Nephron progenitor cell (in vitro differentiated cells): ENCODE measurements around the gene ELAC2.
A peak's percentile ranks its signal among the peaks of the same experiment; 100 is the strongest.

ENCODE experiments used
- DNase-seq: peaks from one replicate; pipeline ENCODE4 v3.0.0; 2021
- H3K27ac Mint-ChIP-seq: 2 replicates; pipeline ENCODE4 v1.8.0; 2021; ENCODE audit warnings: mild to moderate bottlenecking, moderate library complexity, mixed read lengths
- H3K27me3 Mint-ChIP-seq: 2 replicates; pipeline ENCODE4 v1.8.0; 2021; ENCODE audit warnings: mild to moderate bottlenecking, low read depth, mixed read lengths; ENCODE audit not compliant: poor library complexity
- H3K36me3 Mint-ChIP-seq: 2 replicates; pipeline ENCODE4 v1.8.0; 2021; ENCODE audit warnings: low read depth, mixed read lengths
- H3K4me1 Mint-ChIP-seq: 2 replicates; pipeline ENCODE4 v1.8.0; 2021; ENCODE audit warnings: mixed read lengths
- H3K4me3 Mint-ChIP-seq: 2 replicates; pipeline ENCODE4 v1.8.0; 2021; ENCODE audit warnings: mild to moderate bottlenecking, moderate library complexity, mixed read lengths
- H3K9me3 Mint-ChIP-seq: 2 replicates; pipeline ENCODE4 v1.8.0; 2021; ENCODE audit warnings: mild to moderate bottlenecking, moderate library complexity, mixed read lengths
- CTCF ChIP-seq: fragments of 200-600 bp; sonication (generic); IDR thresholded peaks from 2 replicates; pipeline ENCODE4 v1.5.0; 2021; ENCODE audit warnings: antibody characterized with exemption

ELAC2 gene

DNA sequence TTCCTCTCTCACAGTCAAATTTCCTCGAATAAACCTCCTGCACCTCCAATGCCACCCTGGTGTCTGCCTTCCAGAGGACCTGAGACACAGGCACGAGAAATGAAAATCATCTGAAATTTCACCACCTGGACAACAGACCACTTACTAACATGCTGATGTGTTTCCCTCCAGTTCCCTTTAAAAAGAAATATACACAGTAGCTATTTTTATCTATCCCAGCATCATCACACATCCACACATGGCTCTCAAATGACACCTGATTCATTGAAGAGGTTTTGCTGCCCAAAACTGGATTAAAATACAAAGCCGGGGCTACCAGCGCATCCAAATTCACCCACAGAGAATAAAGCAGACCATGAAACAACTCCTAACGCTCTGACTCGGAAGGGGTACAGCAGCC lies 13.9 kb downstream of the ELAC2 start:
- no peak overlapping the region for H3K27ac Mint-ChIP-seq
- H3K9me3 Mint-ChIP-seq: no peaks in the 10 kb centered on the region
- TF ChIP-seq CTCF: no peak
- H3K36me3 Mint-ChIP-seq: peaks cover 51% of the 10 kb centered on the region
- DNase-seq: no peak
- H3K27me3 Mint-ChIP-seq: no peaks in the 10 kb centered on the region
- no peak overlapping the region for H3K4me3 Mint-ChIP-seq
- H3K4me1 Mint-ChIP-seq: no peaks in the 10 kb centered on the region

GRCh38 chr17:13003454-13003851 lies 14.4 kb downstream of the ELAC2 start:
- no peak for TF ChIP-seq CTCF
- no peak overlapping the region for H3K4me3 Mint-ChIP-seq
- no peaks in the 10 kb centered on the region for H3K4me1 Mint-ChIP-seq
- no peaks in the 10 kb centered on the region for H3K27me3 Mint-ChIP-seq
- peaks cover 52% of the 10 kb centered on the region for H3K36me3 Mint-ChIP-seq
- H3K27ac Mint-ChIP-seq: no peak overlapping the region
- H3K9me3 Mint-ChIP-seq: no peaks in the 10 kb centered on the region
- DNase-seq: no peak

- Mint-ChIP-seq H3K4me1 (no peaks in the 10 kb centered on the region), H3K9me3 (no peaks in the 10 kb centered on the region), H3K27me3 (no peaks in the 10 kb centered on the region), H3K27ac (no peak overlapping the region), H3K36me3 (peaks cover 50% of the 10 kb centered on the region), H3K4me3 (no peak overlapping the region)
- peak; percentile 86 for DNase-seq
- TF ChIP-seq CTCF: peak; percentile 83
Observed at GRCh38 chr17:13002761-13003453, 14.9 kb downstream of the ELAC2 start.

GRCh38 chr17:13001991-13002615 lies 15.7 kb downstream of the ELAC2 start:
- no peak for TF ChIP-seq CTCF
- H3K4me3 Mint-ChIP-seq: no peak overlapping the region

GRCh38 chr17:13000561-13000960 lies 17.3 kb downstream of the ELAC2 start:
- Mint-ChIP-seq H3K9me3 (no peaks in the 10 kb centered on the region), H3K27me3 (no peaks in the 10 kb centered on the region), H3K27ac (no peak overlapping the region), H3K4me1 (no peaks in the 10 kb centered on the region), H3K4me3 (no peak overlapping the region), H3K36me3 (peaks cover 54% of the 10 kb centered on the region)
- no peak for TF ChIP-seq CTCF
- no peak for DNase-seq

More at GRCh38 chr17:13001991-13002615, 15.7 kb downstream of the ELAC2 start:
- Mint-ChIP-seq H3K27ac (no peak overlapping the region), H3K36me3 (peaks cover 50% of the 10 kb centered on the region), H3K4me1 (no peaks in the 10 kb centered on the region), H3K9me3 (no peaks in the 10 kb centered on the region), H3K27me3 (no peaks in the 10 kb centered on the region)
- no peak for DNase-seq

- H3K27me3 Mint-ChIP-seq: peaks cover 4% of the 10 kb centered on the region
Observed at GRCh38 chr17:12998874-12999273, 19.0 kb downstream of the ELAC2 start.

More at GRCh38 chr17:12998874-12999273, 19.0 kb downstream of the ELAC2 start:
- no peak for DNase-seq
- no peak for TF ChIP-seq CTCF
- Mint-ChIP-seq H3K9me3 (no peaks in the 10 kb centered on the region), H3K27ac (no peak overlapping the region), H3K36me3 (peaks cover 50% of the 10 kb centered on the region), H3K4me3 (no peak overlapping the region), H3K4me1 (no peaks in the 10 kb centered on the region)
